Prostate gland (tissue), 2 donors: ENCODE measurements around the gene KRTAP1-3.

Experiments used
- POLR2A ChIP-seq: fragments of 450-650 bp; IDR thresholded peaks from one replicate; pipeline ENCODE4 v1.6.1; 2016; ENCODE audit warnings: antibody characterized with exemption, mild to moderate bottlenecking
- TF ChIP-seq, protein P1 (sequence below), 4 experiments: fragments of 200-600 bp in 2 of 4; fragments of 450-650 bp in 2 of 4; sonication (generic) in 2 of 4; IDR thresholded peaks; 1 replicate in 3 of 4; 2 replicates in 1 of 4; pipeline ENCODE4 v1.5.1; 2016 to 2019; ENCODE audit warnings: antibody characterized with exemption in 4 of 4, mild to moderate bottlenecking in 2 of 4, moderate library complexity in 2 of 4

DNA sequence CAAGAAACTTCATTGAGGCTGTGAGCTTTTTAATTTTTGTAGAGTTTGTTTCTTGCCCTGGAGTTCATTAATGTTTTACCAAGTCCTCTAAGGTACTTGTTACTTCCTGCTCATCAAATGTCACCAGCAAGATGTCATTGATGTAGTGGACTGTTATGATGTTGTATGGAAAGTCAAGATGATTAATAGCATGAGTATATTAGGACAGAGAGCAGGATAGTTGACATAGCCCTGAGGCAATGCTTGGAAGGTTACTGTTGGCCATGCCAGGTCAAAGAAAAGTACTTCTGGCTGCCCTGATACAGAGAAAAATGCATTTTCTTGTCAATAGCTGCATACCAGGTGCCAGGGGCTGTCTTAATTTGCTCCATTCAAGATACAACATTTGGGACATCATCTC lies 14.3 kb downstream of the KRTAP1-3 start:
- TF ChIP-seq, protein P1, sequence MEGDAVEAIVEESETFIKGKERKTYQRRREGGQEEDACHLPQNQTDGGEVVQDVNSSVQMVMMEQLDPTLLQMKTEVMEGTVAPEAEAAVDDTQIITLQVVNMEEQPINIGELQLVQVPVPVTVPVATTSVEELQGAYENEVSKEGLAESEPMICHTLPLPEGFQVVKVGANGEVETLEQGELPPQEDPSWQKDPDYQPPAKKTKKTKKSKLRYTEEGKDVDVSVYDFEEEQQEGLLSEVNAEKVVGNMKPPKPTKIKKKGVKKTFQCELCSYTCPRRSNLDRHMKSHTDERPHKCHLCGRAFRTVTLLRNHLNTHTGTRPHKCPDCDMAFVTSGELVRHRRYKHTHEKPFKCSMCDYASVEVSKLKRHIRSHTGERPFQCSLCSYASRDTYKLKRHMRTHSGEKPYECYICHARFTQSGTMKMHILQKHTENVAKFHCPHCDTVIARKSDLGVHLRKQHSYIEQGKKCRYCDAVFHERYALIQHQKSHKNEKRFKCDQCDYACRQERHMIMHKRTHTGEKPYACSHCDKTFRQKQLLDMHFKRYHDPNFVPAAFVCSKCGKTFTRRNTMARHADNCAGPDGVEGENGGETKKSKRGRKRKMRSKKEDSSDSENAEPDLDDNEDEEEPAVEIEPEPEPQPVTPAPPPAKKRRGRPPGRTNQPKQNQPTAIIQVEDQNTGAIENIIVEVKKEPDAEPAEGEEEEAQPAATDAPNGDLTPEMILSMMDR (IDR thresholded peaks at IDR 0.05), result no peak
- TF ChIP-seq POLR2A, result no peak
